Measurements from ENCODE around the gene WDR53.
"Not testable (repeated sequence)": the region's sequence is repeated elsewhere in the genome, so short reads cannot be mapped to it uniquely, and the experiment has no call there.

DNA sequence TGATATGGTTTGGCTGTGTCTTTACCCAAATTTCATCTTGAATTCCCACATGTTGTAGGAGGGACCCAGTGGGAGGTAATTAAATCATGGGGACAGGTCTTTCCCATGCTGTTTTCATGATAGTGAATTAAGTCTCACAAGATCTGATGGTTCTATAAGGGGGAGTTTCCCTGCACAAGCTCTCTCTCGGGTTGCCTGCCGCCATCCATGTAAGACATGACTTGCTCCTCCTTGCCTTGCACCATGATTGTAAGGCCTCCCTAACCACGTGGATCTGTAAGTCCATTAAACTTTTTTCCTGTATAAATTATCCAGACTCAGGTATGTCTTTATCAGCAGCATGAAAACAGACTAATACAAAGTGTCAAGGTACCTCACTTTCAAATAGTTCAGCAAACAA lies 18.2 kb downstream of the WDR53 start:
- TF ChIP-seq CTCF, POLR2A (IDR thresholded peaks at IDR 0.05): not testable (repeated sequence)
